ENCODE measurements around the gene CCDC106.

The CCDC106 gene

GRCh38 chr19:55649268-55650125 lies 1.5 kb downstream of the CCDC106 start:
- no peak overlapping the region for H3K4me3 ChIP-seq (ENCODE audit: low read depth, low read length)

- H3K4me3 ChIP-seq (ENCODE audit: low read depth, low read length), result no peak overlapping the region
These were observed 2.1 kb downstream of the CCDC106 start for GRCh38 chr19:55650126-55650557.

GRCh38 chr19:55650602-55651230 lies 2.7 kb downstream of the CCDC106 start:
- no peak overlapping the region for H3K4me3 ChIP-seq (ENCODE audit: low read depth, low read length)

GRCh38 chr19:55651236-55651635 lies 3.2 kb downstream of the CCDC106 start:
- H3K4me3 ChIP-seq (ENCODE audit: low read depth, low read length), result no peak overlapping the region

GRCh38 chr19:55652311-55653128 lies 4.5 kb downstream of the CCDC106 start:
- peak overlapping the region; percentile 8 for H3K4me3 ChIP-seq (ENCODE audit: low read depth, low read length)

GRCh38 chr19:55653651-55654322 lies 5.8 kb downstream of the CCDC106 start:
- H3K4me3 ChIP-seq (ENCODE audit: low read depth, low read length), result peak overlapping the region; percentile 85

GRCh38 chr19:55654323-55654867 lies 6.4 kb downstream of the CCDC106 start:
- peak overlapping the region; percentile 85 for H3K4me3 ChIP-seq (ENCODE audit: low read depth, low read length)

- H3K4me3 ChIP-seq (ENCODE audit: low read depth, low read length), result peak within 1 kb of the TSS; percentile 92
These were observed 7.0 kb downstream of the CCDC106 start, which contains the start of gene U2AF2 for GRCh38 chr19:55654868-55655647. Gene U2AF2, plus strand, starts transcription at chr19:55655035. Its CDS starts 70 bp downstream, at chr19:55655105.

GRCh38 chr19:55655648-55656040 lies 7.6 kb downstream of the CCDC106 start:
- peak overlapping the region; percentile 92 for H3K4me3 ChIP-seq (ENCODE audit: low read depth, low read length)

- peak overlapping the region; percentile 92 for H3K4me3 ChIP-seq (ENCODE audit: low read depth, low read length)
These were observed 8.5 kb downstream of the CCDC106 start for GRCh38 chr19:55656552-55656951.

- no peak overlapping the region for H3K4me3 ChIP-seq (ENCODE audit: low read depth, low read length)
These were observed 9.2 kb downstream of the CCDC106 start for GRCh38 chr19:55656988-55657747.

GRCh38 chr19:55658846-55659459 lies 10.9 kb downstream of the CCDC106 start:
- no peak overlapping the region for H3K4me3 ChIP-seq (ENCODE audit: low read depth, low read length)

GRCh38 chr19:55659822-55660221 lies 11.8 kb downstream of the CCDC106 start:
- no peak overlapping the region for H3K4me3 ChIP-seq (ENCODE audit: low read depth, low read length)

GRCh38 chr19:55660404-55660803 lies 12.4 kb downstream of the CCDC106 start:
- no peak overlapping the region for H3K4me3 ChIP-seq (ENCODE audit: low read depth, low read length)

GRCh38 chr19:55660991-55661390 lies 13.0 kb downstream of the CCDC106 start:
- H3K4me3 ChIP-seq (ENCODE audit: low read depth, low read length), result no peak overlapping the region

- no peak overlapping the region for H3K4me3 ChIP-seq (ENCODE audit: low read depth, low read length)
These were observed 13.8 kb downstream of the CCDC106 start for GRCh38 chr19:55661826-55662225.

- no peak overlapping the region for H3K4me3 ChIP-seq (ENCODE audit: low read depth, low read length)
These were observed 16.0 kb downstream of the CCDC106 start for GRCh38 chr19:55663846-55664536.
